Suprapubic skin (tissue), 3 donors: Measurements from ENCODE around the gene CABP2.
"Not testable (repeated sequence)": the region's sequence is repeated elsewhere in the genome, so short reads cannot be mapped to it uniquely, and the experiment has no call there.

Experiments used
- CTCF ChIP-seq, 2 donors: fragments of 200-600 bp in 1 of 2; fragments of 450-650 bp in 1 of 2; sonication (generic) in 1 of 2; IDR thresholded peaks; one replicate each; pipeline ENCODE4 v1.5.1; 2016 to 2019; ENCODE audit warnings: antibody characterized with exemption in 2 of 2, mild to moderate bottlenecking in 1 of 2, moderate library complexity in 1 of 2
- EP300 ChIP-seq: sonication (generic); formaldehyde crosslinking; IDR thresholded peaks from one replicate; pipeline ENCODE4 v1.6.1; 2017; ENCODE audit warnings: antibody characterized with exemption
- POLR2A ChIP-seq, 2 donors: fragments of 450-650 bp; IDR thresholded peaks; one replicate each; pipeline ENCODE4 v1.6.1; 2017; ENCODE audit warnings: antibody characterized with exemption in 2 of 2, mild to moderate bottlenecking in 2 of 2, moderate library complexity in 2 of 2

DNA sequence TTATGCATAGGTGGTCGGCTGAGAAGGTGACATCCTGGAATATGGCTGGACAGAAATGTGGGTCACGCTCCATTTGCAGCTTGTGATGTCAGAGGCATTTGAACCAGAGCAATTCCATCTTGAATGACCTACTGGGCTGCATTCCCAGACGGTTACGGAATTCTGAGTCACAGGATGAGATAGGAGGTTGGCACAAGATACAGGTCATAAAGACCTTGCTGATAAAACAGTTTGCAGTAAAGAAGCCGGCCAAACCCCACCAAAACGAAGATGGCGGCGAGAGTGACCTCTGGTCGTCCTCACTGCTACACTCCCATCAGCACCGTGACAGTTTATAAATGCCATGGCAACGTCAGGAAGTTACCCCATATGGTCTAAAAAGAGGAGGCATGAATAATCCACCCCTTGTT is 40.5 kb upstream of the CABP2 start:
- not testable (repeated sequence) for TF ChIP-seq CTCF (IDR thresholded peaks at IDR 0.05); POLR2A (IDR thresholded peaks at IDR 0.05); EP300
